Activated CD8-positive, alpha-beta T cell treated with anti-CD3 and anti-CD28 coated beads, Interleukin-2, amount 10 ng/mL, durations not matched to agents 7 days and 5 days (primary cell): ENCODE results near the gene C1orf50. TPM values are rescaled to one million over a fixed set of nuclear protein-coding genes. Genes with fewer than 3 reads are reported as not detected.

ENCODE experiments used
- ATAC-seq: fragments of 150-1000 bp; cut with Tn5 transposase; one replicate; pipeline ENCODE4 v1.10.0; 2021; ENCODE audit warnings: moderate library complexity
- CTCF ChIA-PET: fragments of 350-600 bp; sonication (Branson Sonifier 250); formaldehyde crosslinking; loops from one replicate; lab custom pipeline; 2021; ENCODE audit warnings: antibody characterized with exemption; lab: Charles Lee
- POLR2A ChIA-PET: fragments of 350-600 bp; sonication (Branson Sonifier 250); formaldehyde crosslinking; loops from one replicate; lab custom pipeline; 2021; ENCODE audit warnings: antibody characterized with exemption; lab: Charles Lee
- DNase-seq: peaks from one replicate; pipeline ENCODE4 v3.0.0-alpha.2; 2020
- H3K27ac Mint-ChIP-seq: one replicate; pipeline ENCODE4 v1.8.0; 2021; ENCODE audit warnings: mild to moderate bottlenecking, mixed read lengths
- H3K27me3 Mint-ChIP-seq: one replicate; pipeline ENCODE4 v1.8.0; 2021; ENCODE audit warnings: low read depth, mixed read lengths
- H3K36me3 Mint-ChIP-seq: one replicate; pipeline ENCODE4 v1.8.0; 2021; ENCODE audit warnings: low read depth, mixed read lengths
- H3K4me1 Mint-ChIP-seq: one replicate; pipeline ENCODE4 v1.8.0; 2021; ENCODE audit warnings: low read depth, mixed read lengths
- H3K4me3 Mint-ChIP-seq: one replicate; pipeline ENCODE4 v1.8.0; 2021; ENCODE audit warnings: mild to moderate bottlenecking, mixed read lengths
- H3K9me3 Mint-ChIP-seq: one replicate; pipeline ENCODE4 v1.8.0; 2022; ENCODE audit warnings: mixed read lengths; ENCODE audit not compliant: insufficient read depth
- total RNA-seq, 2 experiments: library from RNA; stranded (reverse); gene quantifications; one replicate each; pipeline ENCODE4 v1.2.3, GENCODE V29; 2021

C1orf50 gene
- total RNA-seq, 2 experiments from 2014 or later, result 6.3 to 6.7 TPM

DNA sequence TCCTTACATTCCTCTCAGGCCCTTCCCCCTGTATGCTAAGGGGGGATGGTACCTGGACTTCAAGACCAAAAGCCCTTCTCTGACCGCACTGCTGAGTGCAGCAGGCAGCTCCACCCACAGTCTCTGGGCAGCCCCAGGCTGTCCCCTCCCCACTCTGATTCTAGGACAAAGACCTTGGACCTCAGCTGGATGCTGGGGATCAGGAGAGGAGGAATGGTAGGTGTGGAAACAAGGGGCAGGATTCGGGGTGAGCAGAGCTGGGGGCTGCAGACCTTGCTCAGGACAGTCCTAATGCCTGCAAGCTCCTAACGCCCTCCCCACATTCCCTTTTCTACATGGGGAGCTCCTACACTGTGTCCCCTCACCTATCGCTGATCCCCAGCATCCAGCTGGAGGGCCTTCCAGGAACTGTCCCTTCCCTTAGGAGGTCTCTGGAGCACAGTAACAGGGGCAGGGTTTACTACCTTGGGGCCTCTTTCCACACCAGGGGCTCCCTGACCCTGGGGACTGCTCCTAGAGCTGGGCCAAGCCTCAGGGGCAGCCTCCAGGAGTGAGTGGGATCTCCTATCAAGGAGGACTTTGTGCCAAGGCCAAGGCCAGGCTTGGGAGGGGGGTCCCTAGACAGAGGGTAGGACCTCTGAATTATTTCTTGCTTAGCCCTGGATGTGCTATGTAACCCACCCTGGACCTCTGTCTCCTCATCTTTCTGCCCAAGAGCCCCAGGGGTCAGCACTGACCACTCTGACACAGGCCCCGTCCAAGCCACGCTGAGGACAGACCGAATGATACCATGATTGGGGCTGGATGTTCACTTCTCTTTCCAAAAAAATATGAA lies 32.6 kb upstream of the C1orf50 start:
- H3K9me3 Mint-ChIP-seq, result no peaks in the 10 kb centered on the region
- CTCF ChIA-PET, result no interaction called here
- POLR2A ChIA-PET, result interaction anchor here (1.2 kb wide), 1 partner anchor 32 kb away, joined by 3 read pairs; the partner anchor contains the start of genes C1orf50 and P3H1

DNA sequence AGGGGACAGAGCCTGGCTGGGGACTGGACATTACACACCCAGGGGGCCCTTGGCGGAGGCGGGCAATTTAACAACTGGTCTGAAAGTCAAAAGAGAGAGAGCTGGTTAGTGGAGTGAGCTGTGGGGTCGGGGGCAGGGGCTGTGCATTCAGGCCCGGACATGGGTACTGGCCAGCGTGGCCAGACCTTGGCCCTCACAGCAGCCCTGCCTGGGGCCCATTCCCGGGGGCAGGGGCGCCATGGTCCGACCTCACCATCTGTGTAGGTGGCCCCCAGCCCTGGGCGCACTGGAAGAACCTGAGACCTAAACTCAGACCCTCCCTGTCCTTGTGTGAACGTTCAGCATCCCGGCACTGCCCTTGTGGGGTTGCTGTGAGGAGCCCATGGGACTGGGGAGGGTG lies 32.0 kb upstream of the C1orf50 start:
- ATAC-seq, result no peak
- no peaks in the 10 kb centered on the region for H3K36me3 Mint-ChIP-seq
- no peak overlapping the region for H3K27ac Mint-ChIP-seq
- ChIA-PET POLR2A (interaction anchor here (0.6 kb wide), 1 partner anchor 1019 kb away, joined by 3 read pairs; no protein-coding TSS in a partner anchor), CTCF (no interaction called here)
- DNase-seq, result no peak
- H3K27me3 Mint-ChIP-seq, result no peaks in the 10 kb centered on the region
- H3K9me3 Mint-ChIP-seq, result no peaks in the 10 kb centered on the region
- H3K4me1 Mint-ChIP-seq, result peaks cover 11% of the 10 kb centered on the region
- no peak overlapping the region for H3K4me3 Mint-ChIP-seq

More for the DNA sequence above, 32.6 kb upstream of the C1orf50 start:
- no peaks in the 10 kb centered on the region for H3K27me3 Mint-ChIP-seq
- H3K4me3 Mint-ChIP-seq, result no peak overlapping the region
- H3K36me3 Mint-ChIP-seq, result no peaks in the 10 kb centered on the region
- H3K27ac Mint-ChIP-seq, result no peak overlapping the region
- ATAC-seq (no peak), DNase-seq (no peak)
- H3K4me1 Mint-ChIP-seq, result peaks cover 11% of the 10 kb centered on the region

DNA sequence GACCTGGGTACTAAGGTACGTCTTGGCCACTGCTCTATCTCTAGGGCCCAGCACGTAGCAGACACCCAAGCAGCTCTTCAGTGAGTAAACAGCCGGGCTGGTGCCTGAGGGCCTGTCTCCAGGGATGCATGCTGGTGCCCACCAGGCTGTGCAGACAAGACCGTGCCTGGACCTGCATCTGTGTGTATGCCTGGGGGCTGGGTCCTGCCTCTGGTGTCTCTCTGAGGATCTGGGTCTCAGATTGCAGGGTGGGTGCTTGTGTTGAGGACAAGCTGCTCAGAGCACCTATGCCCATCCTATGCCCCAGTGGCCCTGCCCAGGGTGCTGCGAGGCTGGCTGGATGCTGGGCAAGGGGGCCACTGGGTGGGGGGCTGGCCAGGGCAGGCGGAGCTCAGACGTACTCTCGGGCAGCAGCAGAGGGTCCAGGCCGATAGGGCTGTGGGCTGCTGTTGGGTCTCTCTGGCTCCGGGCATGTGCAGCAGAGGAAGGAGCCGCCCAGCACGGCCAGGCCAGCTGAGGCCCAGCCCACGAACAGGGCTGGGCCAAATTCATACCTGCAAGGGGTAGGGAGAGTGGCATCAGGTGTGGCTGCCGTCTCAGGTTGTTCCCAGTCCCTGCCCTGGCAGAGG lies 31.5 kb upstream of the C1orf50 start:
- no peaks in the 10 kb centered on the region for H3K27me3 Mint-ChIP-seq
- ChIA-PET CTCF (no interaction called here), POLR2A (interaction anchor here (0.6 kb wide), 1 partner anchor 1018 kb away, joined by 3 read pairs; no protein-coding TSS in a partner anchor)
- H3K4me1 Mint-ChIP-seq, result peaks cover 11% of the 10 kb centered on the region
- no peaks in the 10 kb centered on the region for H3K9me3 Mint-ChIP-seq
- no peaks in the 10 kb centered on the region for H3K36me3 Mint-ChIP-seq
- H3K27ac Mint-ChIP-seq, result no peak overlapping the region
- no peak for DNase-seq
- H3K4me3 Mint-ChIP-seq, result no peak overlapping the region
- no peak for ATAC-seq

DNA sequence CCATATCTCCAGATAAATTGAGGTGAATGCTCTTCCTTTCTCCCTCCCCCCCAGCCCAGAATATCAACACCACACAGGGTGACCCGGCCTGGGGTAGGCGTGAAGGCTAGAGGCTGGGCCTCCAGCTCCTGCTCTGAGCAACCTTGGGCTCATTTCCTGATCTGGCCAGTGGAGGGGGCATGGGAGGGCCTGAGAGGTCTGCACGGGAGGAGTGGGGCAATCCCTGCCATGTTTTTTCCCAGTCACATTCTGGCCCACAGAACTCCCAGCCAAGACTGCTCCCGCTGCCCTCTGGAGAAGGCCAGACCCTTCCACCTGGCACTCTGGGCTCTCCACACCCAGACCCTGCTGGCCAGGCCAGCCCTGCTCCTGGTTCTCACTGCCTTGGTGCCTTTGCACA lies 30.9 kb upstream of the C1orf50 start:
- peak overlapping the region; percentile 48 for H3K27ac Mint-ChIP-seq
- ChIA-PET POLR2A (no interaction called here), CTCF (no interaction called here)
- peaks cover 11% of the 10 kb centered on the region for H3K4me1 Mint-ChIP-seq
- no peak overlapping the region for H3K4me3 Mint-ChIP-seq
- H3K36me3 Mint-ChIP-seq, result no peaks in the 10 kb centered on the region
- DNase-seq (no peak), ATAC-seq (no peak)
- H3K27me3 Mint-ChIP-seq, result no peaks in the 10 kb centered on the region
- no peaks in the 10 kb centered on the region for H3K9me3 Mint-ChIP-seq

DNA sequence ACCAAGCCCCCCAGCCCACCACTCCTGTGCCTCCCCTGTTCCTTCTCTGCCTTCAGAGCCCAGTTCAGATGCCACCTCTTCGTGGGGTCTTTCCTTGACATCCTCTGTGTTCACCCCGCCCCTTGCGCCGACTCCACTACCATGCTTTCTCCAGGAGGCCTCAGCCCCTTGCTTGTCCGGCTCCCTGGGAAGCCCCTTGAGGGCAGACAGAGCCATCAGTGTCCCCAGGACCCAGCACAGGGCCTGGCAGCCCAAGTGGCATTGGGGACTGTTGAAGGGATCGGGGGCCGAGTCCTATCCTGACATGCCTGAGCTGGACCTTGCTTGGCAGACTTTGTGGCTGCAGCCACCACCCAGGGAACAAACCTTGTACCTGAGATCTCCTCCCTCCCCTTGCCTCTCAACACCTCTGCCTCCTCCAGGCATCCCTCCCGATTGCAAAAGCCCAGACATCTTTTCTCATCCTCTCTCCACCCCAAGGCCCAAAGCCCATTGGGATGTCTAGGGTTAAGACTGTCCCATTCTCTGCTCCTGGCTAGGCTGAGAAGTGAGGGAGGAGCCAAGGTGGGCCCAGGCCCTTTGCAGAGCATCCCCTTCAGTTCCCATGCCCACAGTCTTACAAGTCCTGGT lies 30.4 kb upstream of the C1orf50 start:
- CTCF ChIA-PET, result no interaction called here
- H3K4me1 Mint-ChIP-seq, result peaks cover 11% of the 10 kb centered on the region
- POLR2A ChIA-PET, result no interaction called here

GRCh38 chr1:42737257-42737656 lies 29.8 kb upstream of the C1orf50 start:
- peak; percentile 34 for DNase-seq
- peak; percentile 38 for ATAC-seq
- no peaks in the 10 kb centered on the region for H3K9me3 Mint-ChIP-seq
- H3K27ac Mint-ChIP-seq, result peak overlapping the region; percentile 48
- H3K4me1 Mint-ChIP-seq, result peaks cover 11% of the 10 kb centered on the region
- H3K36me3 Mint-ChIP-seq, result no peaks in the 10 kb centered on the region
- ChIA-PET POLR2A (no interaction called here), CTCF (no interaction called here)
- H3K4me3 Mint-ChIP-seq, result no peak overlapping the region
- no peaks in the 10 kb centered on the region for H3K27me3 Mint-ChIP-seq

More for the DNA sequence above, 30.4 kb upstream of the C1orf50 start:
- no peak overlapping the region for H3K4me3 Mint-ChIP-seq
- ATAC-seq (no peak), DNase-seq (no peak)
- H3K9me3 Mint-ChIP-seq, result no peaks in the 10 kb centered on the region
- H3K36me3 Mint-ChIP-seq, result no peaks in the 10 kb centered on the region
- H3K27ac Mint-ChIP-seq, result peak overlapping the region; percentile 48
- no peaks in the 10 kb centered on the region for H3K27me3 Mint-ChIP-seq

GRCh38 chr1:42737986-42738677 lies 28.9 kb upstream of the C1orf50 start:
- Mint-ChIP-seq H3K27ac (no peak overlapping the region), H3K27me3 (no peaks in the 10 kb centered on the region), H3K9me3 (no peaks in the 10 kb centered on the region), H3K4me1 (peaks cover 11% of the 10 kb centered on the region), H3K4me3 (no peak overlapping the region), H3K36me3 (no peaks in the 10 kb centered on the region)
- POLR2A ChIA-PET, result no interaction called here
- no peak for DNase-seq
- no peak for ATAC-seq
- CTCF ChIA-PET, result interaction anchor here (0.8 kb wide), 1 partner anchor 335 kb away, joined by 3 read pairs; no protein-coding TSS in a partner anchor

DNA sequence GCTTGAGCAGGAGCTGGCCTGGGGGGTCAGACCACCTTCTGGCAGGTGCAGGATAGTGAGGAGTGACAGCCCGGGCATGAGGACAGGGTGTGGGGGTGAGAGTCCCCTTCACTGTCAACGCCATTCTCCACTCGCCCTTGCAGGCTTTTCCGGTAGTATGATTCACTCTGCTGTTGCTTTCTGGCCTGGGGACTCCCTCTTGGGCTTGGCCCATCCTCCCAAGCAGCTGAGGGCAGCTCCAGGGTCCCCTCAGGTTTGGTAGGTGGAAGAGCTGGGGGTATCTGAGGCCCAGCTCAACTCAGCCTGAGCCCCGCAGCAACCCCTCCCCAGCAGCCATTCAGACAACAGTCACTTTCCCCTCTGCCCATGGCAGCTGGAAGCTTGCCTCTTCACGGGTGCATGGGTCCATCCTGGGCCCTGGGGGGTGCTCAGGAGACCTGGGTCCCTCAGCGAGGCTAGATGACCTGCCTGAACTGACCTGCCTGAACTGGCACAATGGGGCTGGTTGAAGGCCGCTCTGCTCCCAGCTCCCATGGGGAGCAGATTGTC lies 28.3 kb upstream of the C1orf50 start:
- CTCF ChIA-PET, result interaction anchor here (0.8 kb wide), 1 partner anchor 335 kb away, joined by 3 read pairs; no protein-coding TSS in a partner anchor
- Mint-ChIP-seq H3K27me3 (no peaks in the 10 kb centered on the region), H3K4me3 (no peak overlapping the region), H3K4me1 (peaks cover 11% of the 10 kb centered on the region), H3K9me3 (no peaks in the 10 kb centered on the region), H3K27ac (no peak overlapping the region), H3K36me3 (no peaks in the 10 kb centered on the region)
- DNase-seq (no peak), ATAC-seq (no peak)
- POLR2A ChIA-PET, result no interaction called here

GRCh38 chr1:42739753-42740700 lies 27.0 kb upstream of the C1orf50 start, which contains the start of gene CLDN19:
TSS of gene CLDN19 (minus strand) at chr1:42740236. CDS start at chr1:42740063, 173 bp downstream.
- DNase-seq (no peak), ATAC-seq (no peak)
- no peaks in the 10 kb centered on the region for H3K27me3 Mint-ChIP-seq
- CTCF ChIA-PET, result no interaction called here
- POLR2A ChIA-PET, result no interaction called here
- H3K4me1 Mint-ChIP-seq, result peaks cover 11% of the 10 kb centered on the region
- no peaks in the 10 kb centered on the region for H3K9me3 Mint-ChIP-seq
- no peaks in the 10 kb centered on the region for H3K36me3 Mint-ChIP-seq
- no peak within 1 kb of the TSS for H3K4me3 Mint-ChIP-seq
- H3K27ac Mint-ChIP-seq, result no peak within 1 kb of the TSS

GRCh38 chr1:42740851-42741580 lies 26.0 kb upstream of the C1orf50 start:
- Mint-ChIP-seq H3K9me3 (no peaks in the 10 kb centered on the region), H3K27me3 (no peaks in the 10 kb centered on the region), H3K4me3 (no peak overlapping the region), H3K4me1 (peaks cover 11% of the 10 kb centered on the region), H3K27ac (no peak overlapping the region), H3K36me3 (peaks cover 3% of the 10 kb centered on the region)
- ChIA-PET CTCF (no interaction called here), POLR2A (interaction anchor here (0.5 kb wide), 1 partner anchor 932 kb away, joined by 3 read pairs; no protein-coding TSS in a partner anchor)
- DNase-seq (no peak), ATAC-seq (no peak)
